Vagina (tissue), 2 donors: ENCODE results near the gene PDGFRA.

Source experiments
- CTCF ChIP-seq, 3 experiments: fragments of 450-650 bp in 2 of 3; fragments of 200-600 bp in 1 of 3; sonication (generic) in 1 of 3; IDR thresholded peaks; one replicate each; pipeline ENCODE4 v1.5.1; 2017 to 2019; ENCODE audit warnings: antibody characterized with exemption in 3 of 3, mild to moderate bottlenecking in 2 of 3, moderate library complexity in 2 of 3
- POLR2A ChIP-seq, 2 donors: fragments of 450-650 bp; IDR thresholded peaks; one replicate each; pipeline ENCODE4 v1.6.1; 2017; ENCODE audit warnings: antibody characterized with exemption in 2 of 2, mild to moderate bottlenecking in 2 of 2, moderate library complexity in 2 of 2

GRCh38 chr4:54215379-54216077 lies 13.6 kb upstream of the PDGFRA start:
- TF ChIP-seq CTCF (IDR thresholded peaks at IDR 0.05) (no peak), POLR2A (IDR thresholded peaks at IDR 0.05) (no peak)
